Liver (tissue), 3 donors: ENCODE results near the gene ATP10A.

ENCODE experiments used
- CTCF ChIP-seq: fragments of 150-350 bp; IDR thresholded peaks from 2 replicates; pipeline ENCODE4 v1.5.1; 2017; ENCODE audit warnings: improper control_type of control experiment, low read depth, low read length; ENCODE audit not compliant: missing input control
- EGR1 ChIP-seq, 2 donors: IDR thresholded peaks; 2 replicates each; pipeline ENCODE4 v1.6.1; 2016 to 2018; ENCODE audit warnings: antibody characterized with exemption in 2 of 2, low read depth in 2 of 2
- JUND ChIP-seq, 2 donors: IDR thresholded peaks; 2 replicates each; pipeline ENCODE4 v1.6.1; 2016; ENCODE audit warnings: antibody characterized with exemption in 2 of 2
- MAX ChIP-seq: IDR thresholded peaks from 2 replicates; pipeline ENCODE4 v1.6.1; 2016; ENCODE audit warnings: antibody characterized with exemption
- RAD21 ChIP-seq, 2 donors: IDR thresholded peaks; 2 replicates each; pipeline ENCODE4 v1.6.1; 2016; ENCODE audit warnings: antibody characterized with exemption in 2 of 2, mild to moderate bottlenecking in 2 of 2
- REST ChIP-seq: IDR thresholded peaks from 2 replicates; pipeline ENCODE4 v1.6.1; 2016; ENCODE audit warnings: antibody characterized with exemption, mild to moderate bottlenecking
- TAF1 ChIP-seq: conservative IDR thresholded peaks from 2 replicates; pipeline ENCODE4 v1.6.1; 2016; ENCODE audit warnings: antibody characterized with exemption, mild to moderate bottlenecking
- YY1 ChIP-seq: IDR thresholded peaks from 2 replicates; pipeline ENCODE4 v1.6.1; 2016; ENCODE audit warnings: antibody characterized with exemption, mild to moderate bottlenecking
- ZBTB33 ChIP-seq: IDR thresholded peaks from 2 replicates; pipeline ENCODE4 v1.6.1; 2016; ENCODE audit warnings: antibody characterized with exemption
- donor health status: healthy.
- donor health status: healthy.

- TF ChIP-seq CTCF (no peak), RAD21 (IDR thresholded peaks at IDR 0.05) (no peak), REST (no peak), TAF1 (no peak), EGR1 (IDR thresholded peaks at IDR 0.05; ENCODE audit: low read depth in 2 of 2) (no peak), ZBTB33 (no peak), JUND (IDR thresholded peaks at IDR 0.05) (no peak), YY1 (no peak), MAX (no peak)
Observed at GRCh38 chr15:25683415-25683814, 179.7 kb downstream of the ATP10A start.
